A673 (cell line): Measurements from ENCODE around the gene FAM3B. TPM values are rescaled to one million over a fixed set of nuclear protein-coding genes. Genes with fewer than 3 reads are reported as not detected.

Source experiments
- BruUV-seq: library from RNA; stranded (reverse); fragments of 400-500 nt; replicated peaks from 2 replicates; lab custom pipeline; 2021; lab: Mats Ljungman, UMichigan
- CTCF ChIA-PET: fragments of 300-600 bp; sonication (Branson Sonifier 250); formaldehyde crosslinking; loops from one replicate; lab custom pipeline; 2022; ENCODE audit warnings: antibody characterized with exemption; lab: Charles Lee
- POLR2A ChIA-PET: fragments of 300-600 bp; sonication (Branson Sonifier 250); formaldehyde crosslinking; loops from one replicate; lab custom pipeline; 2022; ENCODE audit warnings: antibody characterized with exemption; ENCODE audit not compliant: low non-redundant PET; lab: Charles Lee
- DNase-seq: peaks from one replicate; pipeline ENCODE4 v3.0.0-alpha.2; 2015; ENCODE audit warnings: low spot score
- H3K27ac ChIP-seq: fragments of 200-600 bp; sonication (generic); 2 replicates; pipeline ENCODE4 v1.5.1; 2016; ENCODE audit warnings: mixed run types, low read depth, mild to moderate bottlenecking, mixed read lengths, antibody characterized with exemption, low read length; ENCODE audit not compliant: poor library complexity, severe bottlenecking
- H3K27me3 ChIP-seq: fragments of 200-600 bp; sonication (generic); replicated peaks from 2 replicates; pipeline ENCODE4 v1.6.1; 2017; ENCODE audit warnings: mixed run types, low read depth, mild to moderate bottlenecking, mixed read lengths, antibody characterized with exemption, low read length; ENCODE audit not compliant: insufficient read depth, poor library complexity
- H3K36me3 ChIP-seq: fragments of 200-600 bp; sonication (generic); 2 replicates; pipeline ENCODE4 v1.6.1; 2016; ENCODE audit warnings: mixed run types, mild to moderate bottlenecking, mixed read lengths, antibody characterized with exemption, low read length; ENCODE audit not compliant: insufficient read depth, poor library complexity, severe bottlenecking
- H3K4me1 ChIP-seq: fragments of 200-600 bp; sonication (generic); 2 replicates; pipeline ENCODE4 v1.6.1; 2017; ENCODE audit warnings: mixed run types, mild to moderate bottlenecking, mixed read lengths, antibody characterized with exemption, low read length; ENCODE audit not compliant: insufficient read depth, poor library complexity, severe bottlenecking
- H3K4me3 ChIP-seq: fragments of 200-600 bp; sonication (generic); 2 replicates; pipeline ENCODE4 v1.5.1; 2016; ENCODE audit warnings: low read depth, mixed run types, mild to moderate bottlenecking, mixed read lengths, low read length; ENCODE audit not compliant: poor library complexity, severe bottlenecking
- H3K9me3 ChIP-seq: fragments of 200-600 bp; sonication (generic); 2 replicates; pipeline ENCODE4 v1.6.1; 2016; ENCODE audit warnings: mixed run types, low read depth, mild to moderate bottlenecking, mixed read lengths, antibody characterized with exemption, low read length; ENCODE audit not compliant: poor library complexity, severe bottlenecking
- EZH2 ChIP-seq: fragments of 200-600 bp; sonication (generic); IDR thresholded peaks from 2 replicates; pipeline ENCODE4 v1.6.1; 2017; ENCODE audit warnings: borderline replicate concordance, low read depth, mild to moderate bottlenecking, mixed read lengths, antibody characterized with exemption, low read length; ENCODE audit not compliant: poor library complexity, severe bottlenecking
- intact Hi-C: fragments of 100-400 bp; cut with micrococcal nuclease; formaldehyde crosslinking; loops from one replicate; pipeline ENCODE4 v1.10.0; 2022; ENCODE audit not compliant: unreplicated experiment
- total RNA-seq: library from RNA; stranded (reverse); gene quantifications from 2 replicates; pipeline ENCODE4 v1.2.3, GENCODE V29; 2021
- TF ChIP-seq, protein P1 (sequence below): fragments of 300-800, 200-600 bp; sonication (generic); conservative IDR thresholded peaks from 2 replicates; pipeline ENCODE4 v1.5.1; 2017; ENCODE audit warnings: low read depth, mild to moderate bottlenecking, antibody characterized with exemption, low read length, moderate library complexity, mixed read lengths

Gene FAM3B
- total RNA-seq, 1 experiment from 2014 or later, result not detected

DNA sequence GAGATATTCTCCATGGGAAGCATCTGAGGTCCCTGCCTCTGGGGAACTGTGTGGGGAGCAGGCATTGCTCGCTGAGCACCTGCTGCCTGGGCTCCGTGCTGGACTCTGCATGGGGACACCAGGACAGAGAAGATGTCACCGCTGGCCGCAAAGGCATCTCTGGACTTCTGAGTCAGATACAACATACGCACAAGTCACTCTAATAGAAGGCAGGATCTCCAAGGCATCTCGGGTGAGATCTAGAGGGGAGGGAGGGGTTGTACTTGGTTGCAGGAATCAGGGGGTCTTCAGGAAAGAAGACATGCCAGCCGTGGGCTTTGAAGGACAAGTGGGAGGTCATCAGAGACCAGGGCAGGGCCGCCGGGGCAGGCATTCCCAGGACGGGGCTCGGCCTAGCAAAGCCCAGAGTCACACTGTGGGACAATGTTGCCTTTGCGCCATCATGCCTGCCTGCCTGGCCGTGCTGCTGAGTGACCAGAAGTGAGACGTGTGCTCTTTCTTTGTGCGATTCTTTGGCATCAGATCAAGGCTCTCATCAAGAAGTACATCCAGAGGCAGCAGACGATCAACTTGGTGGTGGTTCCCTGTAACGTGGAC lies 73.5 kb downstream of the FAM3B start:
- no peak for DNase-seq
- CTCF ChIA-PET, result no interaction called here
- POLR2A ChIA-PET, result no interaction called here
- TF ChIP-seq, protein P1, sequence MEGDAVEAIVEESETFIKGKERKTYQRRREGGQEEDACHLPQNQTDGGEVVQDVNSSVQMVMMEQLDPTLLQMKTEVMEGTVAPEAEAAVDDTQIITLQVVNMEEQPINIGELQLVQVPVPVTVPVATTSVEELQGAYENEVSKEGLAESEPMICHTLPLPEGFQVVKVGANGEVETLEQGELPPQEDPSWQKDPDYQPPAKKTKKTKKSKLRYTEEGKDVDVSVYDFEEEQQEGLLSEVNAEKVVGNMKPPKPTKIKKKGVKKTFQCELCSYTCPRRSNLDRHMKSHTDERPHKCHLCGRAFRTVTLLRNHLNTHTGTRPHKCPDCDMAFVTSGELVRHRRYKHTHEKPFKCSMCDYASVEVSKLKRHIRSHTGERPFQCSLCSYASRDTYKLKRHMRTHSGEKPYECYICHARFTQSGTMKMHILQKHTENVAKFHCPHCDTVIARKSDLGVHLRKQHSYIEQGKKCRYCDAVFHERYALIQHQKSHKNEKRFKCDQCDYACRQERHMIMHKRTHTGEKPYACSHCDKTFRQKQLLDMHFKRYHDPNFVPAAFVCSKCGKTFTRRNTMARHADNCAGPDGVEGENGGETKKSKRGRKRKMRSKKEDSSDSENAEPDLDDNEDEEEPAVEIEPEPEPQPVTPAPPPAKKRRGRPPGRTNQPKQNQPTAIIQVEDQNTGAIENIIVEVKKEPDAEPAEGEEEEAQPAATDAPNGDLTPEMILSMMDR, result no peak
- no peak for TF ChIP-seq EZH2
- Histone ChIP-seq H3K27ac (no peak overlapping the region), H3K36me3 (no peaks in the 10 kb centered on the region), H3K4me3 (no peak overlapping the region), H3K27me3 (no peaks in the 10 kb centered on the region), H3K9me3 (no peaks in the 10 kb centered on the region), H3K4me1 (no peaks in the 10 kb centered on the region)
- intact Hi-C loops, result no loop called here
- BruUV-seq, result no TSS peak

DNA sequence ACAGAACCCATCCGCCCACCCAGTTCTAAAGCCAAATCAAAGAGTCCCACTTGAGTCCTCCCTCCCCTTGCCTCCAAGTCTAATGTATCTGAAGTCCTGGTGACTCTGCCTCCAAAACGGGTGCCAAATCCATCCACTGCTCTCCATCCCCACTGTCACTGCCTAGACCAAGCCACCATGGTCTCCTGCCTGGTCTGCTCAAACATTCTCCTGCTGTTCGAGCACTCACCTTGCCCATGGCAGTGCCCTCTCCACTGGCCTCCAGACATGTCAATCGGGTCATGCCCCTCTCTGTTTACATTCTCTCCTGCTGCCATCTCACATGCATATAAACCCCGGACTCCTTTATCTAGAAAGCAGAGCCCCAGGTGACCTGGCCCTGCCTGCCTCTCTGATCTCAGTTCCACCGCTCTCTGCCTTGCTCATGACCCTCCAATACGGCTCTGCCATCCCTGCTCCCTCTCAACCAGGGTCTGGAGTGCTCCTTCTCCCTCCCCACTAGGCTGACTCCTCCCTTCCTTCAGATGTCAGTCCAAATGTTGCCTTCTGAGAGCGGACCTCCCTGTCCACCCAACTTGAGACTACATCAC lies 77.4 kb downstream of the FAM3B start:
- Histone ChIP-seq H3K36me3 (no peaks in the 10 kb centered on the region), H3K4me1 (no peaks in the 10 kb centered on the region), H3K27me3 (no peaks in the 10 kb centered on the region), H3K27ac (no peak overlapping the region), H3K9me3 (no peaks in the 10 kb centered on the region), H3K4me3 (no peak overlapping the region)
- CTCF ChIA-PET, result no interaction called here
- POLR2A ChIA-PET, result no interaction called here
- intact Hi-C loops, result no loop called here
- BruUV-seq, result no TSS peak
- TF ChIP-seq EZH2, result no peak
- TF ChIP-seq, protein P1, result no peak
- no peak for DNase-seq

DNA sequence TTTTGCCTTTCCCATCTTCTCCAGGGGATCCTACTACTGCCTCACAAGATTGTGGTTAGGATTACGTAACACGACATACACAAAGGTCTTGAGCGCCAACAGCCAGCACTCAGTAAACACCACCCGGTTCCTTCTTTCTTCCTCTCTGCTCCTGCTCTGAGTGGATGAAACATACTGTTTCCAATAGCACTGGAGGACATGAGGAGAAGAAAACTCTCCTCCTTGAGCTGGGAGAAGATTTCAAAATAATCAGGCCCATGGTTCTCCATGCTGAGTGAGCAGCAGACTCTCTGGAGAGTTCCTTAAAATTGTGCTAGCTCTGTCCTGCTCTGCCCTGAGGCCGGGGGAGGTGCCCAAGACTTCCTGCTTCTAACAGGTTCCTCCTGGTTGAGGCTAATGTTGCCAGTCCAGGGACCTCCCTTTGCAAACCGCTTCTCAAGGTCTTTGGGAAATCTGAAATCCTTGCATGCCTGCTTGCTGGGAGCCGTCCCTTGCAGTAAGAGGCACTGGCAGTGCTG lies 80.0 kb downstream of the FAM3B start:
- H3K27ac ChIP-seq, result no peak overlapping the region
- BruUV-seq, result no TSS peak
- TF ChIP-seq, protein P1, result no peak
- TF ChIP-seq EZH2, result no peak
- H3K4me1 ChIP-seq, result no peaks in the 10 kb centered on the region
- CTCF ChIA-PET, result no interaction called here
- no peak for DNase-seq
- intact Hi-C loops, result no loop called here
- POLR2A ChIA-PET, result no interaction called here
- no peak overlapping the region for H3K4me3 ChIP-seq
- H3K9me3 ChIP-seq, result no peaks in the 10 kb centered on the region
- no peaks in the 10 kb centered on the region for H3K36me3 ChIP-seq
- H3K27me3 ChIP-seq, result no peaks in the 10 kb centered on the region
